HCT116 (cell line): Measurements from ENCODE around the gene C2orf80. TPM values are rescaled to one million over a fixed set of nuclear protein-coding genes. Genes with fewer than 3 reads are reported as not detected.

ENCODE experiments used
- ATAC-seq: fragments of 200-7000 bp; cut with Tn5 transposase; 2 replicates; pipeline ENCODE4 v1.9.1; 2020; ENCODE audit warnings: mild to moderate bottlenecking, moderate library complexity
- BruUV-seq: library from RNA; stranded (reverse); fragments of 400-500 nt; replicated peaks from 2 replicates; lab custom pipeline; 2021; lab: Mats Ljungman, UMichigan
- CTCF ChIA-PET: fragments of 300-600 bp; sonication (Branson Sonifier 250); formaldehyde crosslinking; loops from one replicate; lab custom pipeline; 2021; ENCODE audit warnings: antibody characterized with exemption; lab: Charles Lee
- POLR2A ChIA-PET: fragments of 300-600, 350-600 bp; sonication (Branson Sonifier 250); formaldehyde crosslinking; loops from one replicate; lab custom pipeline; 2021; ENCODE audit warnings: antibody characterized with exemption; lab: Charles Lee
- RAD21 ChIA-PET, 2 experiments: fragments of 300-600 bp; sonication (Branson Sonifier 250); formaldehyde crosslinking; loops; one replicate each; lab custom pipeline; 2023; ENCODE audit warnings: low total read pairs in 2 of 2; ENCODE audit not compliant: uncharacterized antibody in 2 of 2, unreplicated experiment in 2 of 2, low non-redundant PET in 1 of 2; lab: Charles Lee
- DNase-seq: peaks from one replicate; pipeline ENCODE4 v3.0.0-alpha.2; 2010; ENCODE audit warnings: low read depth, low spot score
- H2AFZ ChIP-seq: fragments of 200-600 bp; shearing (Covaris generic), sonication (generic); 2 replicates; pipeline ENCODE4 v1.6.1; 2017; ENCODE audit warnings: low read depth, mixed run types, mixed read lengths, antibody characterized with exemption, low read length; ENCODE audit not compliant: poor library complexity, severe bottlenecking
- H3K27ac ChIP-seq: 2 replicates; pipeline ENCODE4 v1.5.1; 2012; ENCODE audit warnings: low read depth, low read length
- H3K27me3 ChIP-seq: fragments of 200-600 bp; sonication (generic); 2 replicates; pipeline ENCODE4 v1.6.1; 2016; ENCODE audit warnings: mixed run types, low read length, mixed read lengths; ENCODE audit not compliant: insufficient read depth
- H3K36me3 ChIP-seq, 2 experiments: fragments of 200-500 bp in 1 of 2; fragments of 200-600 bp in 1 of 2; sonication (Bioruptor generic) in 1 of 2; sonication (generic) in 1 of 2; 2 replicates each; pipeline versions ENCODE4 v1.5.1 to v1.6.1; 2014 to 2016; ENCODE audit warnings: low read length in 2 of 2, inconsistent platforms in 1 of 2, mixed read lengths in 1 of 2, mixed run types in 1 of 2; ENCODE audit not compliant: insufficient read depth in 2 of 2, control insufficient read depth in 1 of 2
- H3K4me1 ChIP-seq, 2 experiments: fragments of 200-600 bp in 1 of 2; sonication (generic) in 1 of 2; 2 replicates each; pipeline versions ENCODE4 v1.5.1 to v1.6.1; 2012 to 2017; ENCODE audit warnings: low read length in 2 of 2, inconsistent platforms in 1 of 2, mild to moderate bottlenecking in 1 of 2, mixed read lengths in 1 of 2, mixed run types in 1 of 2, moderate library complexity in 1 of 2; ENCODE audit not compliant: insufficient read depth in 2 of 2, control insufficient read depth in 1 of 2
- H3K4me2 ChIP-seq: fragments of 200-600 bp; sonication (generic); 2 replicates; pipeline ENCODE4 v1.6.1; 2017; ENCODE audit warnings: mixed run types, low read length, mixed read lengths
- H3K4me3 ChIP-seq, 2 experiments: fragments of 200-600 bp in 1 of 2; sonication (generic) in 1 of 2; replicated peaks in 1 of 2; 2 replicates each; pipeline ENCODE4 v1.5.1; 2011 to 2016; ENCODE audit warnings: low read length in 2 of 2, control low read depth in 1 of 2, low read depth in 1 of 2, mild to moderate bottlenecking in 1 of 2, mixed read lengths in 1 of 2, mixed run types in 1 of 2
- H3K79me2 ChIP-seq: fragments of 200-600 bp; sonication (generic); 2 replicates; pipeline ENCODE4 v1.6.1; 2017; ENCODE audit warnings: mild to moderate bottlenecking, mixed run types, low read length, moderate library complexity, mixed read lengths; ENCODE audit not compliant: insufficient read depth
- H3K9ac ChIP-seq: fragments of 200-600 bp; sonication (generic); 2 replicates; pipeline ENCODE4 v1.6.1; 2016; ENCODE audit warnings: low read length, mixed read lengths
- H3K9me2 ChIP-seq: fragments of 200-600 bp; sonication (generic), shearing (Covaris generic); 2 replicates; pipeline ENCODE4 v1.6.1; 2017; ENCODE audit warnings: mixed run types, mild to moderate bottlenecking, moderate library complexity; ENCODE audit not compliant: insufficient read depth
- H3K9me3 ChIP-seq, 2 experiments: fragments of 200-500 bp in 1 of 2; fragments of 200-600 bp in 1 of 2; sonication (Bioruptor generic) in 1 of 2; sonication (generic) in 1 of 2; 2 replicates each; pipeline ENCODE4 v1.6.1; 2014 to 2017; ENCODE audit warnings: low read length in 2 of 2, mixed read lengths in 2 of 2, inconsistent platforms in 1 of 2, low read depth in 1 of 2, mild to moderate bottlenecking in 1 of 2, mixed run types in 1 of 2, moderate library complexity in 1 of 2; ENCODE audit not compliant: control insufficient read depth in 1 of 2, insufficient read depth in 1 of 2
- H4K20me1 ChIP-seq: fragments of 200-600 bp; sonication (generic), shearing (Covaris generic); 2 replicates; pipeline ENCODE4 v1.6.1; 2017; ENCODE audit warnings: mixed run types, mild to moderate bottlenecking, moderate library complexity; ENCODE audit not compliant: insufficient read depth
- CTCF ChIP-seq, 3 experiments: fragments of 200-600 bp in 1 of 3; sonication (generic) in 1 of 3; IDR thresholded peaks in 2 of 3; conservative IDR thresholded peaks in 1 of 3; 2 replicates each; pipeline ENCODE4 v1.5.1; 2012 to 2017; ENCODE audit warnings: low read depth in 2 of 3, low read length in 2 of 3, antibody characterized with exemption in 1 of 3, borderline replicate concordance in 1 of 3, control low read depth in 1 of 3, mild to moderate bottlenecking in 1 of 3, mixed read lengths in 1 of 3, mixed run types in 1 of 3, moderate library complexity in 1 of 3; ENCODE audit not compliant: insufficient read depth in 1 of 3
- POLR2A ChIP-seq: IDR thresholded peaks from 2 replicates; pipeline ENCODE4 v1.7.0; 2011; ENCODE audit warnings: borderline replicate concordance; ENCODE audit not compliant: insufficient read depth, insufficient read length; ENCODE audit errors: extremely low read depth
- POLR2AphosphoS5 ChIP-seq: IDR thresholded peaks from 2 replicates; pipeline ENCODE4 v1.6.1; 2011; ENCODE audit warnings: mild to moderate bottlenecking, low read depth, low read length, moderate library complexity
- ZBTB33 ChIP-seq: IDR thresholded peaks from 2 replicates; pipeline ENCODE4 v1.6.1; 2011; ENCODE audit warnings: mild to moderate bottlenecking, low read length, moderate library complexity; ENCODE audit not compliant: insufficient replicate concordance; ENCODE audit errors: extremely low read depth
- ZNF274 ChIP-seq: fragments of 200-500 bp; sonication (Bioruptor generic); IDR thresholded peaks from 2 replicates; pipeline ENCODE4 v1.6.1; 2014; ENCODE audit warnings: mild to moderate bottlenecking, low read depth, low read length, inconsistent platforms
- intact Hi-C: fragments of 100-400 bp; cut with micrococcal nuclease; formaldehyde crosslinking; loops from 2 replicates; pipeline ENCODE4 v1.10.0; 2022
- total RNA-seq: library from RNA; stranded (reverse); gene quantifications from one replicate; pipeline ENCODE4 v1.2.1, GENCODE V29; 2021; ENCODE audit not compliant: unreplicated experiment

C2orf80 gene
- total RNA-seq, 1 experiment from 2014 or later: not detected

- ChIA-PET RAD21 (no interaction called here), POLR2A (no interaction called here), CTCF (interaction anchor here (1.3 kb wide), 1 partner anchor 46 kb away, joined by 4 read pairs; no protein-coding TSS in a partner anchor)
- H3K9me3 ChIP-seq: no peaks in the 10 kb centered on the region
- no peaks in the 10 kb centered on the region for H3K36me3 ChIP-seq
- no peaks in the 10 kb centered on the region for H3K79me2 ChIP-seq
- no peaks in the 10 kb centered on the region for H3K9me2 ChIP-seq
- BruUV-seq: no TSS peak
- no peaks in the 10 kb centered on the region for H3K4me1 ChIP-seq
- intact Hi-C loops: no loop called here
- no peaks in the 10 kb centered on the region for H3K27me3 ChIP-seq
- TF ChIP-seq ZNF274: no peak
- no peak for TF ChIP-seq POLR2AphosphoS5
- TF ChIP-seq POLR2A: no peak
- no peak for TF ChIP-seq ZBTB33
- TF ChIP-seq CTCF (IDR thresholded peaks at IDR 0.05 in 2 of 3, conservative IDR thresholded peaks at IDR 0.05 in 1 of 3; ENCODE audit: borderline replicate concordance in 1 of 3, insufficient read depth in 1 of 3, low read depth in 2 of 3, low read length in 2 of 3): no peak
- no peak overlapping the region for H3K4me2 ChIP-seq
- no peak overlapping the region for H3K4me3 ChIP-seq
- no peak overlapping the region for H3K9ac ChIP-seq
- no peak overlapping the region for H2AFZ ChIP-seq
- no peaks in the 10 kb centered on the region for H4K20me1 ChIP-seq
- no peak overlapping the region for H3K27ac ChIP-seq
- ATAC-seq (no peak), DNase-seq (no peak)
Observed at GRCh38 chr2:208147759-208148158, 42.1 kb downstream of the C2orf80 start.
